Measurements from ENCODE around the gene CA5A. TPM values are rescaled to one million over a fixed set of nuclear protein-coding genes. Genes with fewer than 3 reads are reported as not detected.

CA5A gene
- polyA plus RNA-seq, 2 of the 4 experiments (the other 2 are of a cell fraction): not detected

- ATAC-seq: no peak; a peak in 1 of 6 replicates
- DNase-seq (ENCODE audit: low read depth in 1 of 2, low spot score in 1 of 2): no peak
- H3K4me2 ChIP-seq: peak overlapping the region; percentile 79
- CTCF ChIA-PET: interaction anchor here (0.6 to 15.2 kb wide), 11 partner anchors 8 to 81 kb away, joined by 3 to 246 read pairs (median 5); partner anchors contain the start of gene SLC7A5
- POLR2A ChIA-PET: interaction anchor here (0.9 to 1.6 kb wide), 3 partner anchors 18 to 57 kb away, joined by 4 read pairs; partner anchors contain the start of gene SLC7A5
- H3K9me3 ChIP-seq: no peaks in the 10 kb centered on the region
- TF ChIP-seq POLR2AphosphoS2 (conservative IDR thresholded peaks at IDR 0.05; ENCODE audit: low read length) (peak; percentile 51; the same call in 1 of the 2 replicates), MAFK (IDR thresholded peaks at IDR 0.05; ENCODE audit: partially characterized antibody) (peak; percentile 84), USF2 (IDR thresholded peaks at IDR 0.05) (peak; percentile 60), HDAC2 (IDR thresholded peaks at IDR 0.05) (no peak), TP53 (CRISPR knock-in tag; IDR thresholded peaks at IDR 0.05) (peak; percentile 79; the same call in 1 of the 2 replicates), NPAS2 (CRISPR knock-in tag; IDR thresholded peaks at IDR 0.05; ENCODE audit: borderline replicate concordance) (no peak)
- no peak overlapping the region for H3K4me3 ChIP-seq
- H3K4me1 ChIP-seq: peaks cover 100% of the 10 kb centered on the region
- no peak for FAIRE-seq
- 45% methylated on average over 5 of the region's 8 CpGs for WGBS (ENCODE audit: missing lambda C conversion rate)
- peak overlapping the region; percentile 97 to 99 for H3K27ac ChIP-seq
Observed at GRCh38 chr16:87847467-87847784, 88.9 kb downstream of the CA5A start.

GRCh38 chr16:87846705-87847466, 89.4 kb downstream of the CA5A start:
- no peak overlapping the region for H3K4me3 ChIP-seq
- DNase-seq (ENCODE audit: low read depth in 1 of 2, low spot score in 1 of 2) (no peak), FAIRE-seq (no peak), ATAC-seq (no peak)
- H3K27ac ChIP-seq: peak overlapping the region; percentile 97 to 99
- 75% methylated on average over 22 of the region's 25 CpGs for WGBS (ENCODE audit: missing lambda C conversion rate)
- H3K4me2 ChIP-seq: peak overlapping the region; percentile 79
- peaks cover 100% of the 10 kb centered on the region for H3K4me1 ChIP-seq
- POLR2A ChIA-PET: interaction anchor here (0.8 to 1.6 kb wide), 6 partner anchors 13 to 68 kb away, joined by 3 to 6 read pairs (median 4); partner anchors contain the start of gene SLC7A5
- no peak for TF ChIP-seq NFE2L2 (conservative IDR thresholded peaks at IDR 0.05; ENCODE audit: low read length)
- no peak for TF ChIP-seq ZC3H11A (IDR thresholded peaks at IDR 0.05)
- no peak for TF ChIP-seq RFX5 (IDR thresholded peaks at IDR 0.05)
- no peak for TF ChIP-seq ESRRA (IDR thresholded peaks at IDR 0.05; ENCODE audit: borderline replicate concordance, low read length)
- no peak for TF ChIP-seq RARB (CRISPR knock-in tag; IDR thresholded peaks at IDR 0.05)
- TF ChIP-seq MAX (IDR thresholded peaks at IDR 0.05): no peak
- TF ChIP-seq SREBF2 (IDR thresholded peaks at IDR 0.05): no peak
- no peak for TF ChIP-seq RNF2 (IDR thresholded peaks at IDR 0.05; ENCODE audit: borderline replicate concordance, low read depth)
- TF ChIP-seq E2F6 (IDR thresholded peaks at IDR 0.05; ENCODE audit: borderline replicate concordance, low read depth): no peak
- no peak for TF ChIP-seq RCOR1 (IDR thresholded peaks at IDR 0.05; ENCODE audit: low read depth, low read length)
- no peak for TF ChIP-seq HOXB5 (CRISPR knock-in tag; IDR thresholded peaks at IDR 0.05)
- TF ChIP-seq MAFK (IDR thresholded peaks at IDR 0.05; ENCODE audit: partially characterized antibody): no peak
- TF ChIP-seq FOSB (CRISPR knock-in tag; IDR thresholded peaks at IDR 0.05): no peak
- no peak for TF ChIP-seq EHMT2 (IDR thresholded peaks at IDR 0.05; ENCODE audit: low read depth)
- no peak for TF ChIP-seq HEYL (CRISPR knock-in tag; IDR thresholded peaks at IDR 0.05)
- no peaks in the 10 kb centered on the region for H3K9me3 ChIP-seq
- CTCF ChIA-PET: interaction anchor here (0.6 to 15.2 kb wide), 12 partner anchors 9 to 714 kb away, joined by 3 to 246 read pairs (median 4); partner anchors contain the start of gene SLC7A5

Data from A549 (cell line).